Middle frontal gyrus (tissue), 1 donor: ENCODE data around the gene SLC15A5.

Source experiments
- DNase-seq: peaks from one replicate; pipeline ENCODE4 v3.0.0-alpha.2; 2015; ENCODE audit warnings: low spot score; ENCODE audit errors: extremely low spot score

Gene SLC15A5

GRCh38 chr12:16261944-16262475 lies 15.5 kb downstream of the SLC15A5 start:
- DNase-seq = no peak

GRCh38 chr12:16260206-16260605 lies 17.3 kb downstream of the SLC15A5 start:
- no peak for DNase-seq

- no peak for DNase-seq
Measured at GRCh38 chr12:16258963-16259362, 18.5 kb downstream of the SLC15A5 start.

GRCh38 chr12:16246264-16246663 lies 31.2 kb downstream of the SLC15A5 start:
- DNase-seq = no peak

GRCh38 chr12:16245209-16245608 lies 32.3 kb downstream of the SLC15A5 start:
- no peak for DNase-seq

GRCh38 chr12:16243487-16244412 lies 33.7 kb downstream of the SLC15A5 start:
- no peak for DNase-seq

GRCh38 chr12:16241346-16241745 lies 36.1 kb downstream of the SLC15A5 start:
- DNase-seq = no peak

GRCh38 chr12:16238661-16239060 lies 38.8 kb downstream of the SLC15A5 start:
- no peak for DNase-seq

- no peak for DNase-seq
Measured at GRCh38 chr12:16229676-16230075, 47.8 kb downstream of the SLC15A5 start.

- no peak for DNase-seq
Measured at GRCh38 chr12:16228067-16228466, 49.4 kb downstream of the SLC15A5 start.

- DNase-seq = no peak
Measured at GRCh38 chr12:16225692-16226091, 51.8 kb downstream of the SLC15A5 start.

- DNase-seq = no peak
Measured at GRCh38 chr12:16224196-16224595, 53.3 kb downstream of the SLC15A5 start.

- DNase-seq = no peak
Measured at GRCh38 chr12:16221776-16222175, 55.7 kb downstream of the SLC15A5 start.

GRCh38 chr12:16220120-16220519 lies 57.4 kb downstream of the SLC15A5 start:
- DNase-seq = no peak

- no peak for DNase-seq
Measured at GRCh38 chr12:16218934-16219751, 58.3 kb downstream of the SLC15A5 start.

- DNase-seq = no peak
Measured at GRCh38 chr12:16218234-16218633, 59.3 kb downstream of the SLC15A5 start.

GRCh38 chr12:16211731-16212130 lies 65.8 kb downstream of the SLC15A5 start:
- no peak for DNase-seq

GRCh38 chr12:16198884-16199283 lies 78.6 kb downstream of the SLC15A5 start:
- DNase-seq = no peak

- DNase-seq = no peak
Measured at GRCh38 chr12:16197600-16197999, 79.9 kb downstream of the SLC15A5 start.

GRCh38 chr12:16189849-16190248 lies 87.6 kb downstream of the SLC15A5 start:
- DNase-seq = no peak

- DNase-seq = no peak
Measured at GRCh38 chr12:16187660-16188059, 89.8 kb downstream of the SLC15A5 start.

GRCh38 chr12:16184681-16185080 lies 92.8 kb downstream of the SLC15A5 start:
- DNase-seq = no peak
